Measurements from ENCODE around the gene PTH1R.

Gene PTH1R

GRCh38 chr3:46902188-46902631 is 24.7 kb downstream of the PTH1R start:
- H4K20me1 ChIP-seq (ENCODE audit: control insufficient read depth, insufficient read depth, low read depth, low read length), result no peaks in the 10 kb centered on the region
- no peak overlapping the region for H3K27ac ChIP-seq (ENCODE audit: low read depth, low read length)
- H3K9me3 ChIP-seq (ENCODE audit: control insufficient read depth, insufficient read depth, low read length), result no peaks in the 10 kb centered on the region
- H3K79me2 ChIP-seq (ENCODE audit: control insufficient read depth, low read length), result no peaks in the 10 kb centered on the region
- H3K36me3 ChIP-seq (ENCODE audit: control insufficient read depth, low read length), result no peaks in the 10 kb centered on the region
- H3F3A ChIP-seq (ENCODE audit: control insufficient read depth, insufficient read depth), result no peaks in the 10 kb centered on the region
- H3K27me3 ChIP-seq (ENCODE audit: control insufficient read depth, low read length), result peaks cover 12% of the 10 kb centered on the region
- no peaks in the 10 kb centered on the region for H3K9me2 ChIP-seq (replicated peaks; ENCODE audit: control insufficient read depth, low read length)
- no peak overlapping the region for H3K4me3 ChIP-seq (ENCODE audit: low read length)
- no peak overlapping the region for H3K4me2 ChIP-seq (ENCODE audit: low read length)
- peaks cover 14% of the 10 kb centered on the region for H3K4me1 ChIP-seq (ENCODE audit: control insufficient read depth, low read length)
- TF ChIP-seq EZH2phosphoT487 (IDR thresholded peaks at IDR 0.05; ENCODE audit: borderline replicate concordance, low read length) (no peak), CTCF (IDR thresholded peaks at IDR 0.05; ENCODE audit: low read depth, low read length, poor library complexity, severe bottlenecking) (no peak)

GRCh38 chr3:46903341-46904302 is 26.1 kb downstream of the PTH1R start:
- no peaks in the 10 kb centered on the region for H3K79me2 ChIP-seq (ENCODE audit: control insufficient read depth, low read length)
- peaks cover 6% of the 10 kb centered on the region for H3K4me1 ChIP-seq (ENCODE audit: control insufficient read depth, low read length)
- H3K4me3 ChIP-seq (ENCODE audit: low read length), result no peak overlapping the region
- H3K9me2 ChIP-seq (replicated peaks; ENCODE audit: control insufficient read depth, low read length), result no peaks in the 10 kb centered on the region
- H3F3A ChIP-seq (ENCODE audit: control insufficient read depth, insufficient read depth), result no peaks in the 10 kb centered on the region
- H3K9me3 ChIP-seq (ENCODE audit: control insufficient read depth, insufficient read depth, low read length), result no peaks in the 10 kb centered on the region
- no peak overlapping the region for H3K27ac ChIP-seq (ENCODE audit: low read depth, low read length)
- H3K4me2 ChIP-seq (ENCODE audit: low read length), result no peak overlapping the region
- H3K36me3 ChIP-seq (ENCODE audit: control insufficient read depth, low read length), result no peaks in the 10 kb centered on the region
- peaks cover 8% of the 10 kb centered on the region for H3K27me3 ChIP-seq (ENCODE audit: control insufficient read depth, low read length)
- no peaks in the 10 kb centered on the region for H4K20me1 ChIP-seq (ENCODE audit: control insufficient read depth, insufficient read depth, low read depth, low read length)
- no peak for TF ChIP-seq EZH2phosphoT487 (IDR thresholded peaks at IDR 0.05; ENCODE audit: borderline replicate concordance, low read length)
- no peak for TF ChIP-seq CTCF (IDR thresholded peaks at IDR 0.05; ENCODE audit: low read depth, low read length, poor library complexity, severe bottlenecking)

- no peak overlapping the region for H3K4me2 ChIP-seq (ENCODE audit: low read length)
- H3K36me3 ChIP-seq (ENCODE audit: control insufficient read depth, low read length), result no peaks in the 10 kb centered on the region
- H3K9me3 ChIP-seq (ENCODE audit: control insufficient read depth, insufficient read depth, low read length), result no peaks in the 10 kb centered on the region
- H3K79me2 ChIP-seq (ENCODE audit: control insufficient read depth, low read length), result no peaks in the 10 kb centered on the region
- H3F3A ChIP-seq (ENCODE audit: control insufficient read depth, insufficient read depth), result no peaks in the 10 kb centered on the region
- no peaks in the 10 kb centered on the region for H4K20me1 ChIP-seq (ENCODE audit: control insufficient read depth, insufficient read depth, low read depth, low read length)
- no peak for TF ChIP-seq CTCF (IDR thresholded peaks at IDR 0.05; ENCODE audit: low read depth, low read length, poor library complexity, severe bottlenecking)
- no peak for TF ChIP-seq EZH2phosphoT487 (IDR thresholded peaks at IDR 0.05; ENCODE audit: borderline replicate concordance, low read length)
- peaks cover 4% of the 10 kb centered on the region for H3K4me1 ChIP-seq (ENCODE audit: control insufficient read depth, low read length)
- no peak overlapping the region for H3K4me3 ChIP-seq (ENCODE audit: low read length)
- no peaks in the 10 kb centered on the region for H3K9me2 ChIP-seq (replicated peaks; ENCODE audit: control insufficient read depth, low read length)
- no peak overlapping the region for H3K27ac ChIP-seq (ENCODE audit: low read depth, low read length)
- H3K27me3 ChIP-seq (ENCODE audit: control insufficient read depth, low read length), result no peaks in the 10 kb centered on the region
Measured at GRCh38 chr3:46904303-46905212, 27.0 kb downstream of the PTH1R start.
